CD14-positive monocyte (primary cell): ENCODE results near the gene NEDD4L. TPM values are rescaled to one million over a fixed set of nuclear protein-coding genes. Genes with fewer than 3 reads are reported as not detected.

ENCODE experiments used
- DNase-seq, 3 donors: peaks; one replicate each; pipeline ENCODE4 v3.0.0-alpha.2; 2011 to 2022
- H2AFZ ChIP-seq: 2 replicates; pipeline ENCODE4 v1.6.0; 2012; ENCODE audit warnings: mild to moderate bottlenecking, low read depth, low read length, inconsistent platforms; ENCODE audit not compliant: insufficient read depth, poor library complexity, severe bottlenecking
- H3K27ac ChIP-seq, 2 donors: 1 replicate in 1 of 2; 2 replicates in 1 of 2; pipeline ENCODE4 v1.5.1; 2012 to 2013; ENCODE audit warnings: low read length in 2 of 2, control low read depth in 1 of 2, inconsistent platforms in 1 of 2, low read depth in 1 of 2, mild to moderate bottlenecking in 1 of 2
- H3K27me3 ChIP-seq, 2 donors: one replicate each; pipeline versions ENCODE4 v1.6.0 to v1.6.1; 2011 to 2013; ENCODE audit warnings: low read length in 2 of 2; ENCODE audit not compliant: control insufficient read depth in 2 of 2, insufficient read depth in 2 of 2
- H3K36me3 ChIP-seq, 2 donors: replicated peaks in 1 of 2; 1 replicate in 1 of 2; 2 replicates in 1 of 2; pipeline versions ENCODE4 v1.5.1 to v1.6.1; 2012 to 2013; ENCODE audit warnings: low read length in 2 of 2, control low read depth in 1 of 2, inconsistent platforms in 1 of 2, mild to moderate bottlenecking in 1 of 2; ENCODE audit not compliant: insufficient read depth in 2 of 2, control insufficient read depth in 1 of 2
- H3K4me1 ChIP-seq, 2 donors: 1 replicate in 1 of 2; 2 replicates in 1 of 2; pipeline versions ENCODE4 v1.5.1 to v1.6.1; 2012 to 2013; ENCODE audit warnings: low read length in 2 of 2, control low read depth in 1 of 2, inconsistent platforms in 1 of 2, mild to moderate bottlenecking in 1 of 2, moderate library complexity in 1 of 2; ENCODE audit not compliant: insufficient read depth in 2 of 2, control insufficient read depth in 1 of 2
- H3K4me2 ChIP-seq: replicated peaks from 2 replicates; pipeline ENCODE3; 2012; ENCODE audit warnings: low read length, moderate library complexity, mild to moderate bottlenecking; ENCODE audit not compliant: poor library complexity, severe bottlenecking; ENCODE audit errors: extremely low read depth
- H3K4me3 ChIP-seq, 3 experiments: fragments of 200-600 bp in 1 of 3; sonication (generic) in 1 of 3; replicated peaks in 1 of 3; 1 replicate in 2 of 3; 2 replicates in 1 of 3; pipeline ENCODE4 v1.5.1; 2011 to 2013; ENCODE audit warnings: low read length in 3 of 3, mild to moderate bottlenecking in 3 of 3, control low read depth in 2 of 3, low read depth in 2 of 3, inconsistent platforms in 1 of 3, moderate library complexity in 1 of 3
- H3K79me2 ChIP-seq: 2 replicates; pipeline ENCODE4 v1.6.0; 2012; ENCODE audit warnings: mild to moderate bottlenecking, control low read depth, inconsistent platforms, low read length, moderate library complexity; ENCODE audit not compliant: insufficient read depth
- H3K9ac ChIP-seq: 2 replicates; pipeline ENCODE4 v1.6.0; 2017; ENCODE audit warnings: low read length, mild to moderate bottlenecking; ENCODE audit not compliant: insufficient read depth, poor library complexity, severe bottlenecking
- H3K9me3 ChIP-seq, 2 donors: replicated peaks in 1 of 2; 1 replicate in 1 of 2; 2 replicates in 1 of 2; pipeline versions ENCODE4 v1.5.1 to v1.6.1; 2012 to 2013; ENCODE audit warnings: low read length in 2 of 2, control low read depth in 1 of 2; ENCODE audit not compliant: control insufficient read depth in 1 of 2, insufficient read depth in 1 of 2
- H4K20me1 ChIP-seq: 2 replicates; pipeline ENCODE4 v1.6.0; 2012; ENCODE audit warnings: mild to moderate bottlenecking, low read length, control low read depth, moderate library complexity; ENCODE audit not compliant: insufficient read depth
- H3K27ac Mint-ChIP-seq, 7 donors: one replicate each; pipeline ENCODE4 v1.8.0; 2020; ENCODE audit warnings: mild to moderate bottlenecking in 7 of 7, mixed read lengths in 7 of 7, moderate library complexity in 6 of 7, inconsistent platforms in 2 of 7
- H3K27me3 Mint-ChIP-seq, 3 donors: one replicate each; pipeline ENCODE4 v1.8.0; 2021 to 2022; ENCODE audit warnings: low read depth in 3 of 3, mild to moderate bottlenecking in 3 of 3, mixed read lengths in 3 of 3, moderate library complexity in 3 of 3, inconsistent platforms in 1 of 3
- H3K36me3 Mint-ChIP-seq, 2 donors: one replicate each; pipeline ENCODE4 v1.8.0; 2020; ENCODE audit warnings: mixed read lengths in 2 of 2, inconsistent platforms in 1 of 2, mild to moderate bottlenecking in 1 of 2
- H3K4me1 Mint-ChIP-seq: one replicate; pipeline ENCODE4 v1.8.0; 2020; ENCODE audit warnings: mild to moderate bottlenecking, mixed read lengths
- H3K4me3 Mint-ChIP-seq, 2 donors: one replicate each; pipeline ENCODE4 v1.8.0; 2020; ENCODE audit warnings: mild to moderate bottlenecking in 2 of 2, mixed read lengths in 2 of 2, moderate library complexity in 1 of 2
- H3K9me3 Mint-ChIP-seq, 7 donors: one replicate each; pipeline ENCODE4 v1.8.0; 2020 to 2022; ENCODE audit warnings: mixed read lengths in 7 of 7, mild to moderate bottlenecking in 6 of 7, moderate library complexity in 6 of 7, inconsistent platforms in 2 of 7
- CTCF ChIP-seq: fragments of 200-600 bp; IDR thresholded peaks from one replicate; pipeline ENCODE4 v1.8.0; 2022; ENCODE audit warnings: antibody characterized with exemption, mild to moderate bottlenecking
- WGBS: methylation state at CpG from one replicate; pipeline ENCODE4 v1.1.5; 2013; ENCODE audit warnings: missing lambda C conversion rate; ENCODE audit not compliant: insufficient coverage; 5-methylcytosine and 5-hydroxymethylcytosine counted together
- intact Hi-C, 2 donors: fragments of 100-400 bp; cut with micrococcal nuclease; formaldehyde crosslinking; loops; one replicate each; pipeline versions ENCODE4 v1.15.0 to v1.15.1; 2023
- polyA plus RNA-seq, 3 donors: library from polyadenylated mRNA; depleted of rRNA in 1 of 3; unstranded in 2 of 3; stranded (reverse) in 1 of 3; fragments of 300-500 nt in 2 of 3; fragments of >200 nt in 1 of 3; fragmentation: Illumina TruSeq in 2 of 3; gene quantifications; 1 replicate in 2 of 3; 2 replicates in 1 of 3; pipeline ENCODE4 v1.2.3, GENCODE V29; 2012 to 2021

NEDD4L gene
- polyA plus RNA-seq, 3 donors = 2.5 to 5.2 (median 4.5) TPM

- Histone ChIP-seq H3K79me2 (no peaks in the 10 kb centered on the region), H3K9me3 (no peaks in the 10 kb centered on the region), H3K4me3 (no peak overlapping the region), H4K20me1 (no peaks in the 10 kb centered on the region), H3K27me3 (no peaks in the 10 kb centered on the region), H3K9ac (no peak overlapping the region), H3K36me3 (no peaks in the 10 kb centered on the region), H3K4me2 (no peak overlapping the region), H3K27ac (no peak overlapping the region), H3K4me1 (no peaks in the 10 kb centered on the region), H2AFZ (no peak overlapping the region)
- intact Hi-C loops = no loop called here
- TF ChIP-seq CTCF = no peak
- H3K36me3 Mint-ChIP-seq = no peaks in the 10 kb centered on the region
- peaks cover 3 to 9% (median 8%) of the 10 kb centered on the region in 3 donors for H3K27me3 Mint-ChIP-seq
- no peaks in the 10 kb centered on the region for H3K4me1 Mint-ChIP-seq
- no peak for DNase-seq
- H3K27ac Mint-ChIP-seq = no peak overlapping the region
- WGBS = 100% methylated on average over 2 of the region's 5 CpGs
- H3K9me3 Mint-ChIP-seq = peaks cover 0 to 2% (median 0%) of the 10 kb centered on the region in 7 donors
- no peak overlapping the region for H3K4me3 Mint-ChIP-seq
These were observed 198.9 kb downstream of the NEDD4L start for GRCh38 chr18:58242968-58243367.

- Mint-ChIP-seq H3K9me3 (peaks cover 0 to 2% (median 0%) of the 10 kb centered on the region in 7 donors), H3K4me1 (no peaks in the 10 kb centered on the region), H3K4me3 (no peak overlapping the region), H3K27ac (no peak overlapping the region), H3K36me3 (no peaks in the 10 kb centered on the region), H3K27me3 (peaks cover 3 to 9% (median 8%) of the 10 kb centered on the region in 3 donors)
- intact Hi-C loops = no loop called here
- no peaks in the 10 kb centered on the region for H3K4me1 ChIP-seq
- H3K27me3 ChIP-seq = no peaks in the 10 kb centered on the region
- no peak overlapping the region for H3K9ac ChIP-seq
- no peak overlapping the region for H3K4me3 ChIP-seq
- no peak overlapping the region for H3K4me2 ChIP-seq
- H3K9me3 ChIP-seq = no peaks in the 10 kb centered on the region
- DNase-seq = no peak
- TF ChIP-seq CTCF = no peak
- no CpG with 5 or more reads among the region's 5 CpGs for WGBS
- no peak overlapping the region for H3K27ac ChIP-seq
- no peaks in the 10 kb centered on the region for H4K20me1 ChIP-seq
- H3K36me3 ChIP-seq = no peaks in the 10 kb centered on the region
- no peaks in the 10 kb centered on the region for H3K79me2 ChIP-seq
- no peak overlapping the region for H2AFZ ChIP-seq
These were observed 199.4 kb downstream of the NEDD4L start for GRCh38 chr18:58243401-58243800.
